ENCODE data around the gene PPP2R5C.

Gene PPP2R5C

GRCh38 chr14:101812071-101812470, 50.6 kb downstream of the PPP2R5C start:
- Histone ChIP-seq H3K14ac (ENCODE audit: low read length in 2 of 2) (no peak overlapping the region), H4K8ac (ENCODE audit: low read length) (no peak overlapping the region), H3K4me2 (ENCODE audit: low read length, poor library complexity, severe bottlenecking) (no peak overlapping the region), H4K91ac (ENCODE audit: low read length) (no peak overlapping the region), H2BK12ac (ENCODE audit: low read length in 2 of 2) (peak overlapping the region in 1 of 2 experiments; percentile 6), H2BK15ac (ENCODE audit: low read depth, poor library complexity, severe bottlenecking) (no peak overlapping the region), H2BK120ac (ENCODE audit: low read depth, low read length) (no peak overlapping the region), H2AK5ac (ENCODE audit: low read length, severe bottlenecking) (peak overlapping the region; percentile 26), H3K9ac (ENCODE audit: low read length) (peak overlapping the region; percentile 98), H3K36me3 (ENCODE audit: control insufficient read depth in 1 of 2, insufficient read depth in 2 of 2, low read depth in 1 of 2, low read length in 2 of 2) (peaks cover 5 to 7% of the 10 kb centered on the region in 2 experiments), H3K27me3 (ENCODE audit: control insufficient read depth in 1 of 2, insufficient read depth in 1 of 2, low read length in 2 of 2) (no peaks in the 10 kb centered on the region), H3K4ac (ENCODE audit: low read depth in 1 of 2, low read length in 2 of 2) (no peak overlapping the region), H3K18ac (ENCODE audit: low read depth in 1 of 2, low read length in 2 of 2) (no peak overlapping the region), H3K4me1 (ENCODE audit: control insufficient read depth, insufficient read depth, low read depth, low read length) (peaks cover 16% of the 10 kb centered on the region), H3K79me1 (replicated peaks; ENCODE audit: low read length, poor library complexity, severe bottlenecking) (peaks cover 5% of the 10 kb centered on the region), H3K27ac (ENCODE audit: low read length, poor library complexity, severe bottlenecking) (no peak overlapping the region), H3K4me3 (ENCODE audit: insufficient read depth in 1 of 2, low read depth in 1 of 2, low read length in 2 of 2) (no peak overlapping the region), H3K23ac (ENCODE audit: low read length in 2 of 2) (peak overlapping the region in 1 of 2 experiments; percentile 23), H2BK5ac (ENCODE audit: low read depth, low read length, poor library complexity, severe bottlenecking) (no peak overlapping the region), H3K9me3 (ENCODE audit: control insufficient read depth, low read length) (no peaks in the 10 kb centered on the region), H2AFZ (ENCODE audit: low read depth, low read length) (no peak overlapping the region)
- WGBS: 87% methylated on average over 11 of the region's 11 CpGs
- no peak for DNase-seq

GRCh38 chr14:101813171-101813759, 51.8 kb downstream of the PPP2R5C start:
- peak overlapping the region in 1 of 2 experiments; percentile 33 for H2BK12ac ChIP-seq (ENCODE audit: low read length in 2 of 2)
- 96% methylated on average over 7 of the region's 7 CpGs for WGBS
- peaks cover 5% of the 10 kb centered on the region for H3K79me1 ChIP-seq (replicated peaks; ENCODE audit: low read length, poor library complexity, severe bottlenecking)
- H3K27me3 ChIP-seq (ENCODE audit: control insufficient read depth in 1 of 2, insufficient read depth in 1 of 2, low read length in 2 of 2): no peaks in the 10 kb centered on the region
- H4K91ac ChIP-seq (ENCODE audit: low read length): peak overlapping the region; percentile 52
- no peaks in the 10 kb centered on the region for H3K9me3 ChIP-seq (ENCODE audit: control insufficient read depth, low read length)
- no peak overlapping the region for H3K9ac ChIP-seq (ENCODE audit: low read length)
- H3K36me3 ChIP-seq (ENCODE audit: control insufficient read depth in 1 of 2, insufficient read depth in 2 of 2, low read depth in 1 of 2, low read length in 2 of 2): peaks cover 5 to 7% of the 10 kb centered on the region in 2 experiments
- H2BK120ac ChIP-seq (ENCODE audit: low read depth, low read length): no peak overlapping the region
- H3K18ac ChIP-seq (ENCODE audit: low read depth in 1 of 2, low read length in 2 of 2): peak overlapping the region in 1 of 2 experiments; percentile 34
- no peak overlapping the region for H3K14ac ChIP-seq (ENCODE audit: low read length in 2 of 2)
- H2AFZ ChIP-seq (ENCODE audit: low read depth, low read length): no peak overlapping the region
- H3K23ac ChIP-seq (ENCODE audit: low read length in 2 of 2): peak overlapping the region in 1 of 2 experiments; percentile 70
- H2AK5ac ChIP-seq (ENCODE audit: low read length, severe bottlenecking): peak overlapping the region; percentile 36
- H4K8ac ChIP-seq (ENCODE audit: low read length): no peak overlapping the region
- no peak overlapping the region for H3K4me2 ChIP-seq (ENCODE audit: low read length, poor library complexity, severe bottlenecking)
- peak overlapping the region; percentile 69 for H2BK5ac ChIP-seq (ENCODE audit: low read depth, low read length, poor library complexity, severe bottlenecking)
- DNase-seq: no peak
- no peak overlapping the region for H3K4ac ChIP-seq (ENCODE audit: low read depth in 1 of 2, low read length in 2 of 2)
- peak overlapping the region; percentile 41 for H3K27ac ChIP-seq (ENCODE audit: low read length, poor library complexity, severe bottlenecking)
- H2BK15ac ChIP-seq (ENCODE audit: low read depth, poor library complexity, severe bottlenecking): no peak overlapping the region
- H3K4me1 ChIP-seq (ENCODE audit: control insufficient read depth, insufficient read depth, low read depth, low read length): peaks cover 12% of the 10 kb centered on the region
- H3K4me3 ChIP-seq (ENCODE audit: insufficient read depth in 1 of 2, low read depth in 1 of 2, low read length in 2 of 2): no peak overlapping the region

DNA sequence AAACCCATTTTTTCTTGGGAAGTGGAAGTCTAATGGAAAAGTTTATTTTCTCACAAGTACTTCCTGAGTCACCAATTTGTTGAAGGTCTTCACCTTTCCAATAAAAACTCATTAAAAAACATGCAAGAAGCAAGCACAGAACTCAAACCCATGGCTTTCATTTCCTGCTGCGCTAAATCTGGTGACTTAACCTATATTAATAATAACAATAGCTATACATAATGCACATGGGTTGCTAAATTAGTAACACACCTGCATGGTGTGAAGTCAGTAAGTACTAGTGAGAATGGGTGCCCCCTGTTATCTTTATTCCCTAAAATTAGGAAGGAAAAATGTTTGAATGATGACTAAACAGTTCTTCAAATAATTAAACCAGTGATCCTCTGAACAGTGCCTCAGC, 52.3 kb downstream of the PPP2R5C start:
- Histone ChIP-seq H3K4ac (ENCODE audit: low read depth in 1 of 2, low read length in 2 of 2) (no peak overlapping the region), H3K9me3 (ENCODE audit: control insufficient read depth, low read length) (no peaks in the 10 kb centered on the region), H3K36me3 (ENCODE audit: control insufficient read depth in 1 of 2, insufficient read depth in 2 of 2, low read depth in 1 of 2, low read length in 2 of 2) (peaks cover 5 to 7% of the 10 kb centered on the region in 2 experiments), H3K4me3 (ENCODE audit: insufficient read depth in 1 of 2, low read depth in 1 of 2, low read length in 2 of 2) (no peak overlapping the region), H3K14ac (ENCODE audit: low read length in 2 of 2) (no peak overlapping the region), H4K91ac (ENCODE audit: low read length) (no peak overlapping the region), H3K4me2 (ENCODE audit: low read length, poor library complexity, severe bottlenecking) (no peak overlapping the region), H3K23ac (ENCODE audit: low read length in 2 of 2) (no peak overlapping the region), H2BK12ac (ENCODE audit: low read length in 2 of 2) (no peak overlapping the region), H2AFZ (ENCODE audit: low read depth, low read length) (no peak overlapping the region), H4K8ac (ENCODE audit: low read length) (no peak overlapping the region), H2AK5ac (ENCODE audit: low read length, severe bottlenecking) (peak overlapping the region; percentile 36), H2BK120ac (ENCODE audit: low read depth, low read length) (no peak overlapping the region), H3K9ac (ENCODE audit: low read length) (peak overlapping the region; percentile 40), H3K18ac (ENCODE audit: low read depth in 1 of 2, low read length in 2 of 2) (no peak overlapping the region), H3K27ac (ENCODE audit: low read length, poor library complexity, severe bottlenecking) (peak overlapping the region; percentile 41), H2BK5ac (ENCODE audit: low read depth, low read length, poor library complexity, severe bottlenecking) (no peak overlapping the region), H3K4me1 (ENCODE audit: control insufficient read depth, insufficient read depth, low read depth, low read length) (peaks cover 12% of the 10 kb centered on the region), H2BK15ac (ENCODE audit: low read depth, poor library complexity, severe bottlenecking) (no peak overlapping the region), H3K27me3 (ENCODE audit: control insufficient read depth in 1 of 2, insufficient read depth in 1 of 2, low read length in 2 of 2) (no peaks in the 10 kb centered on the region), H3K79me1 (replicated peaks; ENCODE audit: low read length, poor library complexity, severe bottlenecking) (peaks cover 3% of the 10 kb centered on the region)
- WGBS: no CpG with 5 or more reads among the region's 1 CpG
- no peak for DNase-seq

GRCh38 chr14:101814934-101815333, 53.4 kb downstream of the PPP2R5C start:
- DNase-seq: no peak
- WGBS: 98% methylated on average over 5 of the region's 5 CpGs

More at GRCh38 chr14:101814934-101815333, 53.4 kb downstream of the PPP2R5C start:
- no peak overlapping the region for H2BK5ac ChIP-seq (ENCODE audit: low read depth, low read length, poor library complexity, severe bottlenecking)
- peaks cover 11% of the 10 kb centered on the region for H3K79me1 ChIP-seq (replicated peaks; ENCODE audit: low read length, poor library complexity, severe bottlenecking)
- no peak overlapping the region for H4K8ac ChIP-seq (ENCODE audit: low read length)
- no peak overlapping the region for H3K27ac ChIP-seq (ENCODE audit: low read length, poor library complexity, severe bottlenecking)
- no peak overlapping the region for H3K4ac ChIP-seq (ENCODE audit: low read depth in 1 of 2, low read length in 2 of 2)
- H4K91ac ChIP-seq (ENCODE audit: low read length): no peak overlapping the region
- no peak overlapping the region for H3K14ac ChIP-seq (ENCODE audit: low read length in 2 of 2)
- no peak overlapping the region for H3K23ac ChIP-seq (ENCODE audit: low read length in 2 of 2)
- no peak overlapping the region for H3K4me2 ChIP-seq (ENCODE audit: low read length, poor library complexity, severe bottlenecking)
- no peak overlapping the region for H3K9ac ChIP-seq (ENCODE audit: low read length)
- peaks cover 15% of the 10 kb centered on the region in 2 experiments for H3K36me3 ChIP-seq (ENCODE audit: control insufficient read depth in 1 of 2, insufficient read depth in 2 of 2, low read depth in 1 of 2, low read length in 2 of 2)
- H3K27me3 ChIP-seq (ENCODE audit: control insufficient read depth in 1 of 2, insufficient read depth in 1 of 2, low read length in 2 of 2): no peaks in the 10 kb centered on the region
- no peak overlapping the region for H2BK15ac ChIP-seq (ENCODE audit: low read depth, poor library complexity, severe bottlenecking)
- H3K18ac ChIP-seq (ENCODE audit: low read depth in 1 of 2, low read length in 2 of 2): no peak overlapping the region
- H3K9me3 ChIP-seq (ENCODE audit: control insufficient read depth, low read length): no peaks in the 10 kb centered on the region
- H3K4me1 ChIP-seq (ENCODE audit: control insufficient read depth, insufficient read depth, low read depth, low read length): peaks cover 12% of the 10 kb centered on the region
- no peak overlapping the region for H2BK12ac ChIP-seq (ENCODE audit: low read length in 2 of 2)
- no peak overlapping the region for H2AK5ac ChIP-seq (ENCODE audit: low read length, severe bottlenecking)
- no peak overlapping the region for H2BK120ac ChIP-seq (ENCODE audit: low read depth, low read length)
- no peak overlapping the region for H2AFZ ChIP-seq (ENCODE audit: low read depth, low read length)
- no peak overlapping the region for H3K4me3 ChIP-seq (ENCODE audit: insufficient read depth in 1 of 2, low read depth in 1 of 2, low read length in 2 of 2)

Measured in mesenchymal stem cell (in vitro differentiated cells and primary cell).